K562 (cell line): ENCODE data around the gene MEIS1. TPM values are rescaled to one million over a fixed set of nuclear protein-coding genes. Genes with fewer than 3 reads are reported as not detected.

Experiments
- ARID4B ChIP-seq: sonication (generic); formaldehyde crosslinking; IDR thresholded peaks from 2 replicates; pipeline ENCODE4 v1.8.0; 2022; ENCODE audit warnings: mild to moderate bottlenecking, missing genetic modification reagents
- BMI1 ChIP-seq: fragments of 150-350 bp; IDR thresholded peaks from 2 replicates; pipeline ENCODE4 v1.6.1; 2014; ENCODE audit warnings: low read length
- E2F8 ChIP-seq: fragments of 450-650 bp; IDR thresholded peaks from 2 replicates; pipeline ENCODE4 v1.7.1; 2018; ENCODE audit warnings: mild to moderate bottlenecking, low read depth; ENCODE audit not compliant: partially characterized antibody
- HBP1 ChIP-seq: fragments of 450-650 bp; formaldehyde crosslinking; IDR thresholded peaks from 2 replicates; pipeline ENCODE4 v1.4.0; 2022; ENCODE audit warnings: missing genetic modification characterization
- NFATC3 ChIP-seq: fragments of 450-650 bp; IDR thresholded peaks from 2 replicates; pipeline ENCODE4 v1.6.1; 2017; ENCODE audit warnings: mild to moderate bottlenecking
- RBM22 ChIP-seq: fragments of 200-400 bp; formaldehyde crosslinking; IDR thresholded peaks from 2 replicates; pipeline ENCODE4 v1.6.1; 2018; ENCODE audit warnings: low read length, low read depth; ENCODE audit not compliant: poor library complexity, severe bottlenecking
- SOX6 ChIP-seq: fragments of 450-650 bp; IDR thresholded peaks from 2 replicates; pipeline ENCODE4 v1.6.1; 2014; ENCODE audit warnings: mild to moderate bottlenecking
- ZBTB9 ChIP-seq: fragments of 450-650 bp; formaldehyde crosslinking; IDR thresholded peaks from 2 replicates; pipeline ENCODE4 v1.4.0; 2020; ENCODE audit warnings: mild to moderate bottlenecking, moderate library complexity
- ZHX1 ChIP-seq: fragments of 150-350 bp; conservative IDR thresholded peaks from 2 replicates; pipeline ENCODE4 v1.6.1; 2014; ENCODE audit warnings: low read length
- ZNF124 ChIP-seq: sonication (generic); formaldehyde crosslinking; IDR thresholded peaks from 2 replicates; pipeline ENCODE4 v1.8.1; 2022; ENCODE audit warnings: missing genetic modification reagents
- ZNF512 ChIP-seq: IDR thresholded peaks from 2 replicates; pipeline ENCODE4 v1.6.1; 2016; ENCODE audit warnings: missing genetic modification characterization, missing compliant biosample characterization
- polyA plus RNA-seq, 8 experiments: library from polyadenylated mRNA; depleted of rRNA in 4 of 8; stranded (reverse) in 5 of 8; unstranded in 3 of 8; fragments of >200 nt; fragmentation: Nextera tagmentation in 2 of 8; fragmentation: Illumina TruSeq in 1 of 8; extraction: Ambion mirVana in 2 of 8; extraction: Trizol in 1 of 8; gene quantifications; 2 replicates each; pipeline versions ENCODE4 v1.2.1 to v1.2.3, GENCODE V29; 2011 to 2014; ENCODE audit warnings: inconsistent platforms in 1 of 8, missing spikeins in 1 of 8
- total RNA-seq, 7 experiments: library from RNA; depleted of rRNA in 6 of 7; stranded (reverse); fragments of >200 nt in 6 of 7; fragmentation: Illumina TruSeq in 2 of 7; extraction: Trizol in 2 of 7; gene quantifications; 2 replicates each; pipeline versions ENCODE4 v1.2.1 to v1.2.3, GENCODE V29; 2011 to 2021; ENCODE audit warnings: low replicate concordance in 1 of 7

The MEIS1 gene
- total and polyA plus RNA-seq, 9 of the 15 experiments (the other 6 are each of a cell fraction or from before 2014, with no cell fraction given): 2.3 to 9.0 (median 5.9) TPM

- TF ChIP-seq E2F8 (peak; percentile 24), SOX6 (no peak), BMI1 (no peak), HBP1 (CRISPR knock-in tag) (peak; percentile 44; the same call in 1 of the 2 replicates), ZBTB9 (CRISPR knock-in tag) (no peak), ZNF512 (tag) (peak; percentile 93), NFATC3 (no peak), ARID4B (CRISPR knock-in tag) (no peak), RBM22 (no peak), ZNF124 (CRISPR knock-in tag) (no peak), ZHX1 (no peak)
Measured at GRCh38 chr2:66574701-66575624, 140.0 kb downstream of the MEIS1 start (continued).
